Measurements from ENCODE around the gene LMF1.

DNA sequence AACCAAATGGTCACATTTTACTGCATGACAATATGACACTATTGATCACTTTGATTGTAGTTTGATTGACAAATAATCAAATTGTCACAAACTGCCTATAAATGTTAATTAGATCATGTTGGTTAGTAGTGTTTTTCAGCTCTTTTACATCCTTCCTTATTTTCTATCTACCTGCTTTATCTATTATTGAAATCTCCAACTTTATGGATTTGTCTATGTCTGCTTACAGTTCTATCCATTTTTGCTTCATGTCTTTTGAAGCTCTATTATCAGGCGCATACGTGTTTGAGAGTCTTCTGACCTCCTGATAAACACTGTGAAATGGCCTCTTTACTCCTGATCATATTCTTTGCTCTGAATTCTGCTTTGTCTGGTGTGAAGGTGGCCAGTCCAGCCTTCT lies 87.0 kb downstream of the LMF1 start:
- TF ChIP-seq, protein P1, sequence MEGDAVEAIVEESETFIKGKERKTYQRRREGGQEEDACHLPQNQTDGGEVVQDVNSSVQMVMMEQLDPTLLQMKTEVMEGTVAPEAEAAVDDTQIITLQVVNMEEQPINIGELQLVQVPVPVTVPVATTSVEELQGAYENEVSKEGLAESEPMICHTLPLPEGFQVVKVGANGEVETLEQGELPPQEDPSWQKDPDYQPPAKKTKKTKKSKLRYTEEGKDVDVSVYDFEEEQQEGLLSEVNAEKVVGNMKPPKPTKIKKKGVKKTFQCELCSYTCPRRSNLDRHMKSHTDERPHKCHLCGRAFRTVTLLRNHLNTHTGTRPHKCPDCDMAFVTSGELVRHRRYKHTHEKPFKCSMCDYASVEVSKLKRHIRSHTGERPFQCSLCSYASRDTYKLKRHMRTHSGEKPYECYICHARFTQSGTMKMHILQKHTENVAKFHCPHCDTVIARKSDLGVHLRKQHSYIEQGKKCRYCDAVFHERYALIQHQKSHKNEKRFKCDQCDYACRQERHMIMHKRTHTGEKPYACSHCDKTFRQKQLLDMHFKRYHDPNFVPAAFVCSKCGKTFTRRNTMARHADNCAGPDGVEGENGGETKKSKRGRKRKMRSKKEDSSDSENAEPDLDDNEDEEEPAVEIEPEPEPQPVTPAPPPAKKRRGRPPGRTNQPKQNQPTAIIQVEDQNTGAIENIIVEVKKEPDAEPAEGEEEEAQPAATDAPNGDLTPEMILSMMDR (IDR thresholded peaks at IDR 0.05), result no peak
- TF ChIP-seq POLR2A (IDR thresholded peaks at IDR 0.05), result no peak
